Vagina (tissue), 2 donors: ENCODE measurements around the gene ZBP1. TPM values are rescaled to one million over a fixed set of nuclear protein-coding genes. Genes with fewer than 3 reads are reported as not detected.

Experiments used
- DNase-seq, 2 donors: peaks; one replicate each; pipeline ENCODE4 v3.0.0-alpha.2; 2017; ENCODE audit errors: extremely low spot score in 2 of 2
- H3K27ac ChIP-seq: fragments of 200-600 bp; sonication (generic); one replicate; pipeline ENCODE4 v1.5.1; 2019
- H3K27me3 ChIP-seq: fragments of 200-600 bp; sonication (generic); one replicate; pipeline ENCODE4 v1.5.1; 2019
- H3K36me3 ChIP-seq, 2 donors: fragments of 200-600 bp; sonication (generic); one replicate each; pipeline ENCODE4 v1.5.1; 2017 to 2019
- H3K4me1 ChIP-seq: fragments of 200-600 bp; sonication (generic); one replicate; pipeline ENCODE4 v1.5.1; 2019
- H3K4me3 ChIP-seq, 2 donors: fragments of 200-600 bp; sonication (generic); 1 replicate in 1 of 2; 2 replicates in 1 of 2; pipeline ENCODE4 v1.5.1; 2016 to 2019
- H3K9me3 ChIP-seq: fragments of 200-600 bp; sonication (generic); one replicate; pipeline ENCODE4 v1.5.1; 2019
- POLR2A ChIP-seq, 2 donors: fragments of 450-650 bp; IDR thresholded peaks; one replicate each; pipeline ENCODE4 v1.6.1; 2017; ENCODE audit warnings: antibody characterized with exemption in 2 of 2, mild to moderate bottlenecking in 2 of 2, moderate library complexity in 2 of 2
- POLR2AphosphoS5 ChIP-seq, 2 donors: sonication (generic); formaldehyde crosslinking; IDR thresholded peaks; one replicate each; pipeline ENCODE4 v1.9.0; 2017; ENCODE audit warnings: antibody characterized with exemption in 2 of 2, mild to moderate bottlenecking in 2 of 2, low read depth in 1 of 2; ENCODE audit not compliant: insufficient read depth in 1 of 2
- intact Hi-C: fragments of 100-400 bp; cut with DNase I; formaldehyde crosslinking; loops from one replicate; pipeline ENCODE4 v1.15.1; 2023
- total RNA-seq: library from RNA; depleted of rRNA; stranded (reverse); fragments of >200 nt; gene quantifications from one replicate; pipeline ENCODE4 v1.2.3, GENCODE V29; 2016
- TF ChIP-seq, protein P1 (sequence below), 3 experiments: fragments of 450-650 bp in 2 of 3; fragments of 200-600 bp in 1 of 3; sonication (generic) in 1 of 3; IDR thresholded peaks; one replicate each; pipeline ENCODE4 v1.5.1; 2017 to 2019; ENCODE audit warnings: antibody characterized with exemption in 3 of 3, mild to moderate bottlenecking in 2 of 3, moderate library complexity in 2 of 3

ZBP1 gene
- total RNA-seq, 1 donor from 2014 or later = 0.74 TPM

DNA sequence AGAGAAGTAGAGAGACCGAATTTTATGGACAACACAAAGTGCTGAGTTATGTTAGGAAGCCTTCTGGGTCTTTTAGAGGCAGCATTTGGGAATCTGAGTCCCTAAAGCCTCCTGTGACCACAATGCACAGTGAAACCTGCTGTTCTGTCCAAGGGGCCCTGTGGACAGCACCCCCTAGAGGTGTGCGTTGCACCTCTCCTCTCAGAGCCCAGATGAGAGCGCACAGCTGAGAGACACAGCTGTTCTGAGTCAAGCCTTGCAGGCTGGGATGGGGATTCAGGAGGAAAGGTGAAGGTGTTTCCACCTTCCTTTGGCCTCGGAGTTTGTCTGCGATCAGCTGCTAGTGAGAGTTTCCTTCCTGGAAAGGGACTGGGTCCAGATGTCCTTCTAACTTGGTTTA, 46.3 kb downstream of the ZBP1 start:
- Histone ChIP-seq H3K4me3 (no peak overlapping the region), H3K9me3 (no peaks in the 10 kb centered on the region), H3K27ac (no peak overlapping the region), H3K27me3 (no peaks in the 10 kb centered on the region), H3K36me3 (no peaks in the 10 kb centered on the region), H3K4me1 (no peaks in the 10 kb centered on the region)
- TF ChIP-seq, protein P1, sequence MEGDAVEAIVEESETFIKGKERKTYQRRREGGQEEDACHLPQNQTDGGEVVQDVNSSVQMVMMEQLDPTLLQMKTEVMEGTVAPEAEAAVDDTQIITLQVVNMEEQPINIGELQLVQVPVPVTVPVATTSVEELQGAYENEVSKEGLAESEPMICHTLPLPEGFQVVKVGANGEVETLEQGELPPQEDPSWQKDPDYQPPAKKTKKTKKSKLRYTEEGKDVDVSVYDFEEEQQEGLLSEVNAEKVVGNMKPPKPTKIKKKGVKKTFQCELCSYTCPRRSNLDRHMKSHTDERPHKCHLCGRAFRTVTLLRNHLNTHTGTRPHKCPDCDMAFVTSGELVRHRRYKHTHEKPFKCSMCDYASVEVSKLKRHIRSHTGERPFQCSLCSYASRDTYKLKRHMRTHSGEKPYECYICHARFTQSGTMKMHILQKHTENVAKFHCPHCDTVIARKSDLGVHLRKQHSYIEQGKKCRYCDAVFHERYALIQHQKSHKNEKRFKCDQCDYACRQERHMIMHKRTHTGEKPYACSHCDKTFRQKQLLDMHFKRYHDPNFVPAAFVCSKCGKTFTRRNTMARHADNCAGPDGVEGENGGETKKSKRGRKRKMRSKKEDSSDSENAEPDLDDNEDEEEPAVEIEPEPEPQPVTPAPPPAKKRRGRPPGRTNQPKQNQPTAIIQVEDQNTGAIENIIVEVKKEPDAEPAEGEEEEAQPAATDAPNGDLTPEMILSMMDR (IDR thresholded peaks at IDR 0.05) = no peak
- TF ChIP-seq POLR2A (IDR thresholded peaks at IDR 0.05) (no peak), POLR2AphosphoS5 (IDR thresholded peaks at IDR 0.05; ENCODE audit: insufficient read depth in 1 of 2, low read depth in 1 of 2) (no peak)
- intact Hi-C loops = no loop called here
- DNase-seq = no peak

DNA sequence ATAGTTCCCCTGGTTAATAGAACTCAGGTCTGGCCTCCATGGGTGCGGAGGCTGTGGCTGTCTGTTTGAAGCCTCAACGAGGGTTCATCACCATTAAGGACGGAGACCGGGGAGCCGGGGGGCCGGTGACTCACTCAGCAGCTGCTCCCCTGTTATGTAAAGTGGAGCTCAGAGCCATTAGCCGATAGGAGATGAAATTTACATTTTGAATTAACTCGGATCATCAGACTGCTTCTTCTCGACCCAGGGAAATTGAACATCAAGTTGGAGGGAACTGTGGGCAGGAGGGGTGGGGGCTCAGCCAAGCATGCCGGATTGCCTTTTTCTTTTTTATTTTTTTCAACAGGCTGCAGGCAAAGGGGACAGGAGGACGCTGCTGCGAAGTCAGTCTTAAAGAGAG, 47.0 kb downstream of the ZBP1 start:
- no peaks in the 10 kb centered on the region for H3K9me3 ChIP-seq
- no peak overlapping the region for H3K27ac ChIP-seq
- H3K4me1 ChIP-seq = no peaks in the 10 kb centered on the region
- DNase-seq = no peak
- no peak overlapping the region for H3K4me3 ChIP-seq
- H3K36me3 ChIP-seq = no peaks in the 10 kb centered on the region
- H3K27me3 ChIP-seq = no peaks in the 10 kb centered on the region
- TF ChIP-seq POLR2A (IDR thresholded peaks at IDR 0.05) (no peak), POLR2AphosphoS5 (IDR thresholded peaks at IDR 0.05; ENCODE audit: insufficient read depth in 1 of 2, low read depth in 1 of 2) (no peak)
- TF ChIP-seq, protein P1 (IDR thresholded peaks at IDR 0.05) = no peak
- intact Hi-C loops = no loop called here

DNA sequence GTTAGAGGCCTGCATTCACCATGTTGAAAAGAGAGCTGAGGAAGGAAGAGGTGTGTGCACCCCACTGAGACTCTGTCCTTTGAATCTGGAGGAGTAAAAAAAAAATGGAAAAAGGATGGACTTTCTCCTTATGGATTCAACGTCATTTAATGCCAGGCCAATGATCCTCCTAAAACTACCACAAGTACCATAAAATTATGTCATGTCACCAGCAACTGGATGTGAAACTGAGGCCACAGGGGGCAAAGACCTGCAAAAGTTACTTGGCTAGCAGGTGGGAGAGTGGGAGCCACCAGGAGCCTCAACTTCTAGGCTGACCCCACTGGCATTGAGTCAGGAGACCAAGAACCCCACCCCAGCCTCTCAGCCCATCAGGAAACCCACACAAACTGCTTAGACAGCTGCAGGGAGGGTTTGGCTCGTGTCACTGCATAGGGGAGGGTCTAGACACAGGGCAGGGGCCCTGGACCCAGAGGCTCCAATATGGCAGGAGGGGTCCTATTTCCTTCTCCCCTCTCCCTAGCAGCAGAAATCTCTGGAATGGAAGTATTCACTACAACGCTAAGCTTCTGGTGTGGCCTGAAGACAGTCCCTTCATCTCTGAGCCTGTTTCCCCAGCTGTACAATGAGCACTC, 48.3 kb downstream of the ZBP1 start:
- no peaks in the 10 kb centered on the region for H3K4me1 ChIP-seq
- no peak overlapping the region for H3K4me3 ChIP-seq
- DNase-seq = no peak
- H3K36me3 ChIP-seq = no peaks in the 10 kb centered on the region
- TF ChIP-seq, protein P1 (IDR thresholded peaks at IDR 0.05) = no peak
- TF ChIP-seq POLR2A (IDR thresholded peaks at IDR 0.05) (no peak), POLR2AphosphoS5 (IDR thresholded peaks at IDR 0.05; ENCODE audit: insufficient read depth in 1 of 2, low read depth in 1 of 2) (no peak)
- no peaks in the 10 kb centered on the region for H3K27me3 ChIP-seq
- intact Hi-C loops = no loop called here
- no peaks in the 10 kb centered on the region for H3K9me3 ChIP-seq
- H3K27ac ChIP-seq = no peak overlapping the region

DNA sequence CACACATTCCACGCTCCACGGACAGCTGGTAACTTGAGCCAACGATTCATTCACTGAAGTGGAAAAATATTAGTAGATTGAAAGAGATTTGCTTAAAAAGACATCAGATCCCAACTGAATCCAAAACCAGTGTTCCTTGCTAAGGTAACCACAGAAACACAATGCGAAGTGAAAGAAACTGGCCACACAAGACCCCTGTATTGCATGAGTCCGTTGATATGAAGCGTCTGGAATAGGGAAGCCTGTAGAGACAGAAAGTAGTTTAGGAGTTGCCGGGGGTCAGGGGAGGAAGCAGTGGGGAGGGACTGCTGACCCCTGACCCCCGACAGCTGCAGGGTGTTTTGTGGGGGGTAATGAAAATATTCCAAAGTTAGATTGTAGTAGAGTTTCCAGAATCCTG, 49.3 kb downstream of the ZBP1 start:
- Histone ChIP-seq H3K27ac (no peak overlapping the region), H3K9me3 (no peaks in the 10 kb centered on the region), H3K27me3 (no peaks in the 10 kb centered on the region), H3K4me3 (no peak overlapping the region), H3K36me3 (no peaks in the 10 kb centered on the region), H3K4me1 (no peaks in the 10 kb centered on the region)
- TF ChIP-seq POLR2AphosphoS5 (IDR thresholded peaks at IDR 0.05; ENCODE audit: insufficient read depth in 1 of 2, low read depth in 1 of 2) = no peak
- no peak for TF ChIP-seq POLR2A (IDR thresholded peaks at IDR 0.05)
- TF ChIP-seq, protein P1 (IDR thresholded peaks at IDR 0.05) = no peak
- DNase-seq = no peak
- intact Hi-C loops = no loop called here

DNA sequence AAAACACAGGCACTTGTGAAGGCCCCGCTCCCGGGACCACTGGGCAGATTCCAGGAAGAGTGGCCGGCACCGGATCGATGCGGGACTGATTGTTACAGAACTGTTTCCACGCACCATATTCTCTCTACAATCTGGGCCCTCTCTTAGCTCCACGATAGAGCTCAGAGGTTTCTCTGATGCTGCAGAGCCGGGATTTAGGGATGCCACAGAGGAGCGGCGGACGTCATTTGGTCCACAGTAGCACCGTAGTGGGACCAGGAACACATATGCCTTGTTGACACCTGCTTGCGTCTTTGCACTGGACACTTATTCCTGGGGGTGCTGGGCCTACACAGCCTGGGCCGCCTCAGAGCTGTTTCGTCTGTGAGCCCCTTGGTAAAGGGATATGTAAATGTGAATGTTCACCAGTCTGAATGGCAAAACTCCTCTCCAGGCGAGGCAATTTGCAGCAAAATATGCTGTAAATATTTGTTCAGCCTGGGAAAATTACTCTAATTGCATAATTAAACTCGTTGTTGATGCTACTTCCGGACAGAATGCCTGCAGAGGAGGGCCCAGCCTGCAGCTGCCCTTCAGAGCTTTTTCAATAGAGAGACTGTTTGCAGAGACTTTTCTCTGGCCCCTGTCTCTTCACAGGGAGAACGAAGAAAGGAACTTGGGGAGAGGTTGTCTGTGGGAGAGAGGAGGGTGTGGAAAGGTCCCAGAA, 49.9 kb downstream of the ZBP1 start:
- intact Hi-C loops = no loop called here
- Histone ChIP-seq H3K27me3 (no peaks in the 10 kb centered on the region), H3K36me3 (no peaks in the 10 kb centered on the region), H3K27ac (no peak overlapping the region), H3K4me3 (no peak overlapping the region), H3K4me1 (no peaks in the 10 kb centered on the region), H3K9me3 (no peaks in the 10 kb centered on the region)
- no peak for DNase-seq
- TF ChIP-seq, protein P1 (IDR thresholded peaks at IDR 0.05) = no peak
- TF ChIP-seq POLR2AphosphoS5 (IDR thresholded peaks at IDR 0.05; ENCODE audit: insufficient read depth in 1 of 2, low read depth in 1 of 2) (no peak), POLR2A (IDR thresholded peaks at IDR 0.05) (no peak)
